ENCODE data around the gene AEN.

- TF ChIP-seq CTCF (IDR thresholded peaks at IDR 0.05) (peak in 2 of 7 experiments; percentile 26 to 36), POLR2A (IDR thresholded peaks at IDR 0.05) (no peak), EP300 (IDR thresholded peaks at IDR 0.05) (no peak), POLR2AphosphoS5 (IDR thresholded peaks at IDR 0.05) (peak; percentile 34 to 84 (median 68))
Measured at GRCh38 chr15:88620995-88621772, at the start of gene AEN.
